ENCODE measurements around the gene LRFN5. TPM values are rescaled to one million over a fixed set of nuclear protein-coding genes. Genes with fewer than 3 reads are reported as not detected.

The LRFN5 gene
- polyA plus RNA-seq, 3 donors: not detected

DNA sequence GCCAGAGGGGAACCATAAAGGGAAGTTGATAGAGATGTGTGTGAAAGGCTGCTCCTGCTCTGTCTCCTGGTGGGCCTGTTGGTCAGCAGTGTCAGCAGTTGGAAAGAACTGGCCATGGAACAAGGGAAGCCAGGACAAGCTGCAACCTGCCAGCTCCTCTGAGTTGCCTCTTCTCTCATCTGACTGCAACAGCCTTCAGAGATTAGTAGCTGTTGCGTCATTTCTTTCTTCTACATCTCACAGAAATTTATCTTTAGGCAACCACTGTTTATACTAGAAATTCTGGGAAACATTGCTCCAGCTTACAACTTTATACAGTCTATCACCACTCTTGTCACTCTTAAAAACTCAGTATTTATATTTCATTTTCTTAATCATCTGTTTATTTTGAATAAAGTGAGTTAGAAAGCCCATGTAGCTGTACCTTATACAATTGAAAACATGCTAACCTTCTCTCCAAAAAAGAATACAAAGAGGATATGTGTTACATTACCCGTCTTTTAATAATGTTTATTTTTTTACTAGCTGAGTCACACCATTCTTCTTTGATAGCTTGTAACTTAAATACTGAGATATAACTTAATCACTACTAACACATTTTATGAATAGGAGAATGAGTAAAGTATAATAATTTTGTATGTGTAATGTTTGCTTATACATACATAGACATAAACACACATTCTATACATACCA lies 224.2 kb downstream of the LRFN5 start:
- no peaks in the 10 kb centered on the region for H3K4me1 ChIP-seq (ENCODE audit: control insufficient read depth in 1 of 2, insufficient read depth in 2 of 2, low read length in 2 of 2)
- no peaks in the 10 kb centered on the region for H3K9me3 ChIP-seq (replicated peaks in 1 of 2; ENCODE audit: control insufficient read depth in 1 of 2, insufficient read depth in 1 of 2, low read length in 2 of 2)
- Mint-ChIP-seq H3K9me3 (no peaks in the 10 kb centered on the region), H3K27me3 (ENCODE audit: low read depth in 3 of 3) (peaks cover 0 to 2% (median 1%) of the 10 kb centered on the region in 3 donors), H3K36me3 (no peaks in the 10 kb centered on the region), H3K4me3 (no peak overlapping the region), H3K27ac (no peak overlapping the region), H3K4me1 (no peaks in the 10 kb centered on the region)
- DNase-seq: no peak
- TF ChIP-seq, protein P1, sequence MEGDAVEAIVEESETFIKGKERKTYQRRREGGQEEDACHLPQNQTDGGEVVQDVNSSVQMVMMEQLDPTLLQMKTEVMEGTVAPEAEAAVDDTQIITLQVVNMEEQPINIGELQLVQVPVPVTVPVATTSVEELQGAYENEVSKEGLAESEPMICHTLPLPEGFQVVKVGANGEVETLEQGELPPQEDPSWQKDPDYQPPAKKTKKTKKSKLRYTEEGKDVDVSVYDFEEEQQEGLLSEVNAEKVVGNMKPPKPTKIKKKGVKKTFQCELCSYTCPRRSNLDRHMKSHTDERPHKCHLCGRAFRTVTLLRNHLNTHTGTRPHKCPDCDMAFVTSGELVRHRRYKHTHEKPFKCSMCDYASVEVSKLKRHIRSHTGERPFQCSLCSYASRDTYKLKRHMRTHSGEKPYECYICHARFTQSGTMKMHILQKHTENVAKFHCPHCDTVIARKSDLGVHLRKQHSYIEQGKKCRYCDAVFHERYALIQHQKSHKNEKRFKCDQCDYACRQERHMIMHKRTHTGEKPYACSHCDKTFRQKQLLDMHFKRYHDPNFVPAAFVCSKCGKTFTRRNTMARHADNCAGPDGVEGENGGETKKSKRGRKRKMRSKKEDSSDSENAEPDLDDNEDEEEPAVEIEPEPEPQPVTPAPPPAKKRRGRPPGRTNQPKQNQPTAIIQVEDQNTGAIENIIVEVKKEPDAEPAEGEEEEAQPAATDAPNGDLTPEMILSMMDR (IDR thresholded peaks at IDR 0.05): no peak
- no CpG with 5 or more reads among the region's 2 CpGs for WGBS (ENCODE audit: insufficient coverage)
- no peak overlapping the region for H3K27ac ChIP-seq (ENCODE audit: low read depth in 1 of 2, low read length in 2 of 2)
- H3K79me2 ChIP-seq (ENCODE audit: insufficient read depth, low read length): no peaks in the 10 kb centered on the region
- no peak overlapping the region for H3K4me2 ChIP-seq (replicated peaks; ENCODE audit: extremely low read depth, low read length, poor library complexity, severe bottlenecking)
- H3K27me3 ChIP-seq (ENCODE audit: control insufficient read depth in 2 of 2, insufficient read depth in 2 of 2, low read length in 2 of 2): no peaks in the 10 kb centered on the region
- H3K9ac ChIP-seq (ENCODE audit: insufficient read depth, low read length, poor library complexity, severe bottlenecking): no peak overlapping the region
- H4K20me1 ChIP-seq (ENCODE audit: insufficient read depth, low read length): no peaks in the 10 kb centered on the region
- H3K4me3 ChIP-seq (replicated peaks in 1 of 3; ENCODE audit: low read depth in 2 of 3, low read length in 3 of 3): no peak overlapping the region
- intact Hi-C loops (cut with micrococcal nuclease): no loop called here
- no peaks in the 10 kb centered on the region for H3K36me3 ChIP-seq (replicated peaks in 1 of 2; ENCODE audit: control insufficient read depth in 1 of 2, insufficient read depth in 2 of 2, low read length in 2 of 2)
- no peak overlapping the region for H2AFZ ChIP-seq (ENCODE audit: insufficient read depth, low read depth, low read length, poor library complexity, severe bottlenecking)

DNA sequence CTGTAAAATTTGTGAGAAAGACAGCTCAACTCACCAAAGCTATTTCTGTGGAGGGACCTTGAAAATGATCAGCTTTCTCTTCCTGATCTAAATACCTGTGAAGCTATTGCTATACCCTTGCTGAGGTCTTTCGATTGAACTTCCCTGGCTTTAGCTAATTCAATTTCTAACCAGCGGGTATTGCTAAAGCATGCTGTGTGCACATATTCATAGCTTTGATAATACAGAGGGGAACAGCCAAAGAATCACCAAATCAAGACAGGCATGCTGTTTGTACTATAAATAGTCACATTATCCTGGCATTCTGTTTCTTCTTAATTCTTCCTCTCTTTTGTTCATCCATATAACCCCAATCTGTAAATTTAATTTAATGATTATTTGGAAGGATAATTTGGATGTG lies 233.0 kb downstream of the LRFN5 start:
- H3K4me1 ChIP-seq (ENCODE audit: control insufficient read depth in 1 of 2, insufficient read depth in 2 of 2, low read length in 2 of 2): no peaks in the 10 kb centered on the region
- TF ChIP-seq, protein P1 (IDR thresholded peaks at IDR 0.05): no peak
- no peak overlapping the region for H3K4me3 ChIP-seq (replicated peaks in 1 of 3; ENCODE audit: low read depth in 2 of 3, low read length in 3 of 3)
- no peaks in the 10 kb centered on the region for H4K20me1 ChIP-seq (ENCODE audit: insufficient read depth, low read length)
- H2AFZ ChIP-seq (ENCODE audit: insufficient read depth, low read depth, low read length, poor library complexity, severe bottlenecking): no peak overlapping the region
- Mint-ChIP-seq H3K4me3 (no peak overlapping the region), H3K27me3 (ENCODE audit: low read depth in 3 of 3) (no peaks in the 10 kb centered on the region), H3K9me3 (no peaks in the 10 kb centered on the region), H3K36me3 (no peaks in the 10 kb centered on the region), H3K27ac (no peak overlapping the region), H3K4me1 (no peaks in the 10 kb centered on the region)
- no peak overlapping the region for H3K27ac ChIP-seq (ENCODE audit: low read depth in 1 of 2, low read length in 2 of 2)
- H3K79me2 ChIP-seq (ENCODE audit: insufficient read depth, low read length): no peaks in the 10 kb centered on the region
- H3K36me3 ChIP-seq (replicated peaks in 1 of 2; ENCODE audit: control insufficient read depth in 1 of 2, insufficient read depth in 2 of 2, low read length in 2 of 2): no peaks in the 10 kb centered on the region
- no peak overlapping the region for H3K9ac ChIP-seq (ENCODE audit: insufficient read depth, low read length, poor library complexity, severe bottlenecking)
- no peak overlapping the region for H3K4me2 ChIP-seq (replicated peaks; ENCODE audit: extremely low read depth, low read length, poor library complexity, severe bottlenecking)
- intact Hi-C loops (cut with micrococcal nuclease): no loop called here
- WGBS (ENCODE audit: insufficient coverage): 100% methylated on average over 1 of the region's 2 CpGs
- no peaks in the 10 kb centered on the region for H3K27me3 ChIP-seq (ENCODE audit: control insufficient read depth in 2 of 2, insufficient read depth in 2 of 2, low read length in 2 of 2)
- DNase-seq: no peak
- H3K9me3 ChIP-seq (replicated peaks in 1 of 2; ENCODE audit: control insufficient read depth in 1 of 2, insufficient read depth in 1 of 2, low read length in 2 of 2): no peaks in the 10 kb centered on the region
